HUES6 (cell line): ENCODE results near the gene PRSS3.
"Not testable (repeated sequence)": the region's sequence is repeated elsewhere in the genome, so short reads cannot be mapped to it uniquely, and the experiment has no call there.

ENCODE experiments used
- H3K27ac ChIP-seq: 2 replicates; pipeline ENCODE4 v1.7.0; 2013; ENCODE audit warnings: low read depth, mild to moderate bottlenecking, low read length, inconsistent platforms
- H3K27me3 ChIP-seq: 2 replicates; pipeline ENCODE4 v1.6.1; 2013; ENCODE audit warnings: low read length; ENCODE audit not compliant: control insufficient read depth, insufficient read depth
- H3K36me3 ChIP-seq: 2 replicates; pipeline ENCODE4 v1.6.1; 2013; ENCODE audit warnings: low read length; ENCODE audit not compliant: control insufficient read depth, insufficient read depth
- H3K4me1 ChIP-seq: 2 replicates; pipeline ENCODE4 v1.6.1; 2013; ENCODE audit warnings: low read length; ENCODE audit not compliant: control insufficient read depth, insufficient read depth
- H3K4me3 ChIP-seq: 2 replicates; pipeline ENCODE4 v1.5.1; 2013; ENCODE audit warnings: low read depth, low read length
- H3K9ac ChIP-seq: one replicate; pipeline ENCODE4 v1.6.1; 2013; ENCODE audit warnings: mild to moderate bottlenecking, low read length
- H3K9me3 ChIP-seq: 2 replicates; pipeline ENCODE4 v1.6.1; 2013; ENCODE audit warnings: low read depth, low read length; ENCODE audit not compliant: control insufficient read depth, insufficient read depth

PRSS3 gene

DNA sequence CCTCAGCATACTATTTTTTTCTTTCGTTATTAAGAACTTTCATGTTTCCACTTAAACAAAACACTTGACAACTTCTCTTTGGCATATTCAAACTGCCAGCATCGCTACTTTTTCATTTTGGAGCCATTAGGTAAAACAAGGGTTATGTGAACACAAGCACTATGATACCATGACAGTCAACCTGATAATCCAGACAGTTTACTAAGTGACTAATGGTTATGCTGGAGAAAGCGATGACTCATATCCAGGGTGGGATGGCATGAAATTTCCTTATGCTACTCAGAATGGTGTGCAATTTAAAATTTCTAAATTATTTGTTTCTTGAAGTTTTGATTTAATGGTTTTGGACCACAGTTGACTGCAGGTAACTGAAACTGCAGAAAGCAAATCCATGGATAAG lies 29.9 kb upstream of the PRSS3 start:
- H3K27ac ChIP-seq, result no peak overlapping the region
- no peak overlapping the region for H3K9ac ChIP-seq
- H3K36me3 ChIP-seq, result no peaks in the 10 kb centered on the region
- H3K4me3 ChIP-seq, result no peak overlapping the region
- H3K4me1 ChIP-seq, result no peaks in the 10 kb centered on the region
- H3K9me3 ChIP-seq, result no peaks in the 10 kb centered on the region
- H3K27me3 ChIP-seq, result no peaks in the 10 kb centered on the region

DNA sequence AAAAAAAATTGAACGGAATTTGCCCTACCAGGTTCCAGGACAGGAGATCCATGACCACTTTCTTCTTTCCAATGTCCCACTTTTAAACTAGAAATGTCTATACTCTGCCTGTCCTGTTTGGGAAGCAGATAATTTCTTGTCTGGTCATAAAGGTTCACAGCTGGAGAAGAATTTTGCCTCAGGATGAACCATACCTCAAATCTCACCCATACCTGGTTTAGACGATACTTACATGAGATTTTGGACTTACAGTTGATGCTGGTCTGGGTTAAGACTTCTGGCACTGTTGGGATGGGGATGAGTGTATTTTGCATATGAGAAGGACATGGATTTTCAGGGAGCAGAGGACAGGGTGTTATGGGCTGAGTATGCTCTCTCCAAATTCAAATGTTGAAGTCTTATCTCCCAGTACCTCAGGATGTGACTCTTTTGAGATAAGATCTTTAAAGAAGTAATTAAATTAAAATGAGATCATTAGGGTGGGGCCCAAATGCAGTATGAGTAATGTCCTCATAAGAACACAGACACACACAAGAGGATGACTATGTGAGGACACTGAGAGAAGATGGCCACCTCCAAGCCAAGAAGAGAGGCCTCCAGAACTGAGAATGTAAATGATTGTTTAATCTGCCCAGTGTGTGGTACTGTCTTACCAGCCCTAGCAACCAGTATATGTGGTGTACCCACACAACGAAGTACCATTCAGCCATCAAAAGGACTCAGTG lies 25.0 kb upstream of the PRSS3 start:
- not testable (repeated sequence) for H3K27me3 ChIP-seq, H3K9me3 ChIP-seq, H3K27ac ChIP-seq, H3K9ac ChIP-seq, H3K4me3 ChIP-seq, H3K36me3 ChIP-seq, H3K4me1 ChIP-seq

DNA sequence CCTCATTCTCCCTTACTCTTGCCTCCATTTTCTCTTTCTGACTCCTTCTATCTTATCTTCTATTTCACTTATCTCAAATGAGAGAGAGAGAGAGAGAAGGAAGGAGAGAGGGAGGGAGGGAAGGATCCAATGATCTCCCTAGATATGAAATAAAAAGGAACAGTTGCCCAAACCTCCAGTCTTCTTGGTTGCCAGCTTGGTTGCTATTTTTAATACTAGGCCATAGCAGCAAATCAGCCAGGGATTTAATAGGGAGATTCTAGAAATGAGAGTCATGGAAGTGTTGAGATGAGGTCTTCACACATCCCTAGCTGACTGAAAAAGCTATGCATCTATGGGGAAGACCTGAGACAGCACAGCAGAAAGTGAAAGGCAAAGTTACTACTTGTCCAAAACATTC lies 22.2 kb upstream of the PRSS3 start:
- not testable (repeated sequence) for H3K4me3 ChIP-seq, H3K27me3 ChIP-seq, H3K27ac ChIP-seq, H3K9ac ChIP-seq, H3K36me3 ChIP-seq, H3K4me1 ChIP-seq, H3K9me3 ChIP-seq

DNA sequence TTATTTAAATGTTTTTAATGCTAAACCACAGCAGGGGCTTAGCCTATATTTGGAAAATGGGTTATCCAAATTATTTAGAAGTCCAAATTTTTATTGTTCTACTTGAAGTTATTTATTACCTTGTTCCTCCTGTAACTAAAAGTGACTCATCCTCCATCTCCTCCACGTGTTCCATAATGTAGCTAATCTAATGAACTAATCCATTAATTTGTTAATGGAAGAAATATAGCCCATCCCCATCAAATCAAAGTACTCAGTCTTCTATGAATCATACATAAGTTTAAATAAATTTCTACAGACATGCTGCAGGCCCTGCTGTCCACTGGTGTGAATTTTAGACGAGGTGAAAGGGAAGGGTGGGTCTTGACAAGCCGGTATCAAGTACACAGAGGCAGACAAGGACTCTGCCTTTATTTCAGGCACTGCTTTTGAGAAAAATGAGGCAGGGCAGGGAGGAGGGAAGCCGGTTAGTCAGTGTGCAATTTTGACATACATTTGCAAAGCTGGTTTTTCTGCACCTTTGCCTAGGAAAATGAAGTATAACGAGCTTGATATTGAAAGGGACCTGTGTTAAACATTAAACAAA lies 21.2 kb upstream of the PRSS3 start:
- H3K27ac ChIP-seq, H3K9me3 ChIP-seq, H3K27me3 ChIP-seq, H3K4me1 ChIP-seq, H3K36me3 ChIP-seq, H3K4me3 ChIP-seq, H3K9ac ChIP-seq: not testable (repeated sequence)

DNA sequence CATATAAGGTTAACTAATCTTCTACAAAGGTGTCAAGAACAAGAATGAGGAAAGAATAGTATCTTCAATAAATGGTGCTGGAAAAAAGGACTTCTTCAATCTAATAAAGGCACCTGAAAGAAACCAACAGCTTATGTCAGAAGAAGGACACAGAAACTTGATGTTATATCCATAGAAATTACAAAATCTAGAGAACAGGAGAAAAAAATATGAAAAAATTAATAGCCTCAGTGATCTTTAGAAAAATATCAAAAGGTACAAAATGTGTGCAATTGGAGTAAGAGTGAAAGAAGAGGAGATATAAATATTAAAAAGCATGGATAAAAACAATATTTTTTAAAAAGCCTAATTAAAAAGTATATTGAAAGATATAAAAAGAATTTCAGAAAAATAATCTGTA lies 18.8 kb upstream of the PRSS3 start:
- Histone ChIP-seq H3K4me3 (no peak overlapping the region), H3K36me3 (no peaks in the 10 kb centered on the region), H3K9ac (no peak overlapping the region), H3K9me3 (no peaks in the 10 kb centered on the region), H3K27me3 (no peaks in the 10 kb centered on the region), H3K27ac (no peak overlapping the region), H3K4me1 (no peaks in the 10 kb centered on the region)

DNA sequence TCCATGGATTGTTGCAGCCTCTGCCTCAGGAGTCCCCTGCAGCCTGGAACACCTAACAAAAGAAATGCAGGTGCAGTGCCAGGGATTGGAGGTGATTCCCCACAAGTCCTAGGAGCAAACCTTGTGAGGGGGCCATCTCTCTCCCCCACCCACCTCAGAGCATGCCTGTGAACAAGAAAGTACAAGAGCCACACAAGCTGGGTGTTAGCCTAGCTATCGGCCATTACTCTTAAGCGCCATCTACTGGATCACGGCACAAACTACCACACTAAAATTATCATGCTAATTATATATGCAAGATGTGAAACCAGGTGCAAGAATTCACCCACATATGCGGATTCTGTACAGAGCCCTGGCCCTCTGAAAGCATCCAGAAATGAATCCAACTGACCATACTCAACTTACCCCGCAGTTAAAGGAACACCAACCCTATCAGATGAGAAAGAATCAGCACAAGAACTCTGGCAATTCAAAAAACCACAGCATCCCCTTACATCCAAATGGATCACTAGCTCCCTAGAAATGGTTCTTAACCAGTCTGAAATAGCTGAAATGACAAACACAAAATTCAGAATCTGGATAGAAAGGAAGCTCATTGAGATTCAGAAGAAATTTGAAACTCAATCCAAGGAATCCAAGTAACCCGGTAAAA lies 16.5 kb upstream of the PRSS3 start:
- Histone ChIP-seq H3K9me3 (no peaks in the 10 kb centered on the region), H3K4me1 (no peaks in the 10 kb centered on the region), H3K27me3 (no peaks in the 10 kb centered on the region), H3K9ac (no peak overlapping the region), H3K36me3 (no peaks in the 10 kb centered on the region), H3K27ac (no peak overlapping the region), H3K4me3 (no peak overlapping the region)

DNA sequence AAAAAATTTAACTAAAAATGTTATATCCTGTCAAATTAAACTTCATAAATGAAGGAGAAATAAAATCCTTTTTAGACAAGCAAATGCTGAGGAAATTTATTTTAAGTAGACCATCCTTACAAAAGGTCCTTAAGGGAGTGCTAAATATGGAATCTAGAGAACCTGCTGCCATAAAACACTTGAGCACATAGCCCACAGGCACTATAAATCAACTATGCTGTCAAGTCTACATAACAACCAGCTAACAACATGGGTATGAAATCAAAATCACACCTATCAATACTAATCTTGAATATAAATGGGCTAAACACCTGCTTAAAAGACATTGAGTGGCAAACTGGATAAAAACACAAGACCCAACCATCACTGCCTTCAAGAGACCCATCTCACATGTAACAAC lies 15.1 kb upstream of the PRSS3 start:
- Histone ChIP-seq H3K4me1 (no peaks in the 10 kb centered on the region), H3K9me3 (no peaks in the 10 kb centered on the region), H3K27ac (no peak overlapping the region), H3K4me3 (no peak overlapping the region), H3K36me3 (no peaks in the 10 kb centered on the region), H3K27me3 (no peaks in the 10 kb centered on the region), H3K9ac (no peak overlapping the region)

DNA sequence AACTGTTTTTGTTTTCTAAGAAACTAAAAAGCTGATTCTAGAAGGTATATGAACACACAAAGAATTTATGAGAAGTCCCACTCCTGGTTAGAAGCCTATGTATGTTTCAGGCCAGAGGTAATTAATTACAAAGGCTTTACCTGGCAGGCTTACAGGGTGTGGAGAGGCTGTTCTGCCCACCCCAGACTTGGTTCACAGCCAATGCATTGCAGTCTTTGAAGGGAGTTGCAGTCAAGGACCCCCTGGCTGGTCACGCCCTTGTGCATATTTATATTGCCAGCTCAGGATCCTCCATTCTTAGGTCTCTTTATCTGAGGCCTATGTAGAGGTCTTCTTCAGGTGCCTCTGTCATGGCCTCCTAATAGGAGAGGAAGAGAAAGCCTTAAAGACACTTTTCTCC lies 13.6 kb upstream of the PRSS3 start:
- Histone ChIP-seq H3K9ac (no peak overlapping the region), H3K36me3 (no peaks in the 10 kb centered on the region), H3K9me3 (no peaks in the 10 kb centered on the region), H3K27ac (no peak overlapping the region), H3K4me1 (no peaks in the 10 kb centered on the region), H3K4me3 (no peak overlapping the region), H3K27me3 (no peaks in the 10 kb centered on the region)

DNA sequence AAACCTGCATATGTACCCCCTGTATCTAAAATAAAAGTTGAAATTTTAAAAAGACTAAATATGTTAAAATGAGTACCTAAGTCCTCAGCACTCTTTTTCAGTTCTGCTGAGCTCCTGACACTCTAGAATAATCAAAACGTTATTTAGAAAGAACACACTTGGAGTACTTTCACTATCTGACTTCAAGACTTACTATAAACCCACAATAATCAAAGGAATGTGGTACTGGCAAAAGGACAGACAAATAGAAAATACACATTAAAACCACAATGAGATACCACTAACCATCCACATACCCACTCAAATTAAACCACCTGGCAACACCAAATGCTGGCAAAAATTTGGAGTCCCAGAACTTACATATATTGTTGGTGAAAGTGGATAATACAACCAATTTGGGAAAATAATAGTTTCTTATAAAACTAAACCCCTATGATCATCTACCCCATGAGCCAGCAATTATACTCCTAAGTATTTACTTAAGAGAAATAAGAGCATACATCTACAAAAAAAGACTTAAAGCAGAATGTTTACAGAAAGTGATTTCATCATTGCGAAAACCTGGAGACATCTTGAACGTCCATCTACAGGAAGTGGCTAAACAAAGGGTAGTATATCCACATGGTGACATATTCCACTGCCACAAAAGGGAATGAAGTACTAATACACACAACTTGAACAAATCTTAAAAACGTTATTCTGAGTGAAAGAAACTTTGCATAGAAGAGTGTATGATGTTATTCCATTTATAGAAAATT lies 12.8 kb upstream of the PRSS3 start:
- Histone ChIP-seq H3K4me3 (no peak overlapping the region), H3K9ac (no peak overlapping the region), H3K27ac (no peak overlapping the region), H3K9me3 (no peaks in the 10 kb centered on the region), H3K4me1 (no peaks in the 10 kb centered on the region), H3K36me3 (no peaks in the 10 kb centered on the region), H3K27me3 (no peaks in the 10 kb centered on the region)

DNA sequence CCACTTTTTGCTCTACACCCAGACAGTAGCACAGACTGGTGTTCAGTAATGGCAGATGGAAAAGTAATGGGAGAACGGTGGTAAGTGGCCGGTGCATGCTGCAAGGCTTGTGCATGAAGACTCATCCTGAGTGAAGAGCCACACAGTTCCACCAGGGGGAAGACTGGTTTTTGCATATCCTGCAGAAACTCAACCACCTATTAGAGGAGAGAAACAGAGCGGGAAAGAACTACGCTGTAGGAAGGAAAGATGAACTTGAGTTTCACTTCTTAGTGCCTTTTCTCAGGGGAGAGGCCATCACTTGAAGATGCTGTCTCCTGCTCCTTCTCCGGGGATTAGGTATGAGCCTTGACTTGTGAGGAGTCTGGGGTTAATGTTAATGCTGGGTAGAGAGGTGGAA lies 9.4 kb upstream of the PRSS3 start:
- H3K27ac ChIP-seq, result no peak overlapping the region

DNA sequence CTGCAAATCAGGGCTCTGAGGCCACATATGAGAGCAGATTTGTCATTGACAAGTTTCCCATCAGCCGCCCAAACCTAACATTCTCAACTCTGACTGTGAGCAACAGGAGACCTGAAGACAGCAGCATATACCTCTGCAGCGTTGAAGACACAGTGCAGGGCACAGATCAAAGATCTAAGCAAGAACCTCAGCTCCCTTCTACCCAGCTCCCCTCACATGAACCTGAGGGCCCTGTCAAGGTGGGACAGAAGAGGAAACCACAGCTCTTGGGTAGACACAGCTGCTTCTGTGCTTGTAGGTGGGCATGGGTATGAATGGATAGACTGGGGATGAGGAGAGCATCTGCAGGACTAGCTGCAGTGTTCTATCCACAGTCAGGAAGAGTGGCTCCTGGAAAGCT lies 8.7 kb upstream of the PRSS3 start:
- Histone ChIP-seq H3K36me3 (no peaks in the 10 kb centered on the region), H3K9ac (no peak overlapping the region), H3K4me3 (no peak overlapping the region), H3K27me3 (no peaks in the 10 kb centered on the region), H3K9me3 (no peaks in the 10 kb centered on the region), H3K4me1 (no peaks in the 10 kb centered on the region), H3K27ac (no peak overlapping the region)

More for the DNA sequence above, 9.4 kb upstream of the PRSS3 start:
- Histone ChIP-seq H3K4me1 (no peaks in the 10 kb centered on the region), H3K9me3 (no peaks in the 10 kb centered on the region), H3K9ac (no peak overlapping the region), H3K36me3 (no peaks in the 10 kb centered on the region), H3K27me3 (no peaks in the 10 kb centered on the region), H3K4me3 (no peak overlapping the region)
